Stimulated activated naive CD8-positive, alpha-beta T cell treated with anti-CD3 and anti-CD28 coated beads, Interleukin-15, Interleukin-2, amounts not matched to agents 100 ng/mL and 50 ng/mL, for 24 hours (primary cell): ENCODE results near the gene KRTAP20-2.

Experiments used
- H3K27ac Mint-ChIP-seq: one replicate; pipeline ENCODE4 v1.8.0; 2021; ENCODE audit warnings: mild to moderate bottlenecking, mixed read lengths
- H3K27me3 Mint-ChIP-seq: one replicate; pipeline ENCODE4 v1.8.0; 2021; ENCODE audit warnings: mixed read lengths
- H3K36me3 Mint-ChIP-seq: one replicate; pipeline ENCODE4 v1.8.0; 2021; ENCODE audit warnings: low read depth, mixed read lengths
- H3K4me1 Mint-ChIP-seq: one replicate; pipeline ENCODE4 v1.8.0; 2021; ENCODE audit warnings: low read depth, mixed read lengths
- H3K4me3 Mint-ChIP-seq: one replicate; pipeline ENCODE4 v1.8.0; 2021; ENCODE audit warnings: mild to moderate bottlenecking, mixed read lengths
- H3K9me3 Mint-ChIP-seq: one replicate; pipeline ENCODE4 v1.8.0; 2021; ENCODE audit warnings: mixed read lengths

The KRTAP20-2 gene

GRCh38 chr21:30634906-30635305 is at the start of gene KRTAP20-2:
Gene KRTAP20-2 (plus strand): TSS chr21:30635206. CDS start chr21:30635264, 58 bp downstream.
- Mint-ChIP-seq H3K4me3 (no peak within 1 kb of the TSS), H3K9me3 (no peaks in the 10 kb centered on the region)

GRCh38 chr21:30590297-30590696 is 44.7 kb upstream of the KRTAP20-2 start, which contains the start of gene KRTAP22-2:
Gene KRTAP22-2 (minus strand): TSS chr21:30590397.
- H3K4me3 Mint-ChIP-seq: no peak within 1 kb of the TSS
- no peaks in the 10 kb centered on the region for H3K9me3 Mint-ChIP-seq
- H3K27me3 Mint-ChIP-seq: no peaks in the 10 kb centered on the region
- no peaks in the 10 kb centered on the region for H3K36me3 Mint-ChIP-seq
- H3K27ac Mint-ChIP-seq: no peak within 1 kb of the TSS
- no peaks in the 10 kb centered on the region for H3K4me1 Mint-ChIP-seq

More at GRCh38 chr21:30634906-30635305, at the start of gene KRTAP20-2:
- Mint-ChIP-seq H3K36me3 (no peaks in the 10 kb centered on the region), H3K27ac (no peak within 1 kb of the TSS), H3K4me1 (no peaks in the 10 kb centered on the region), H3K27me3 (no peaks in the 10 kb centered on the region)

- no peak within 1 kb of the TSS for H3K27ac Mint-ChIP-seq
- H3K4me1 Mint-ChIP-seq: no peaks in the 10 kb centered on the region
These were observed 42.9 kb upstream of the KRTAP20-2 start, which contains the start of gene KRTAP6-3 for GRCh38 chr21:30592140-30592539. Gene KRTAP6-3 (plus strand): TSS chr21:30592440. CDS start chr21:30592446, 6 bp downstream.

GRCh38 chr21:30598802-30599201 is 36.2 kb upstream of the KRTAP20-2 start, which contains the start of gene KRTAP6-2:
Gene KRTAP6-2 (minus strand): TSS chr21:30598902. CDS start chr21:30598874, 28 bp downstream.
- H3K9me3 Mint-ChIP-seq: no peaks in the 10 kb centered on the region

More at GRCh38 chr21:30592140-30592539, 42.9 kb upstream of the KRTAP20-2 start, which contains the start of gene KRTAP6-3:
- H3K27me3 Mint-ChIP-seq: no peaks in the 10 kb centered on the region
- H3K9me3 Mint-ChIP-seq: no peaks in the 10 kb centered on the region
- no peak within 1 kb of the TSS for H3K4me3 Mint-ChIP-seq
- no peaks in the 10 kb centered on the region for H3K36me3 Mint-ChIP-seq

GRCh38 chr21:30600787-30601186 is 34.2 kb upstream of the KRTAP20-2 start, which contains the start of gene KRTAP22-1:
Gene KRTAP22-1 (plus strand): TSS chr21:30601087.
- Mint-ChIP-seq H3K36me3 (no peaks in the 10 kb centered on the region), H3K27me3 (no peaks in the 10 kb centered on the region), H3K9me3 (no peaks in the 10 kb centered on the region), H3K4me3 (no peak within 1 kb of the TSS), H3K27ac (no peak within 1 kb of the TSS), H3K4me1 (no peaks in the 10 kb centered on the region)

More at GRCh38 chr21:30598802-30599201, 36.2 kb upstream of the KRTAP20-2 start, which contains the start of gene KRTAP6-2:
- Mint-ChIP-seq H3K36me3 (no peaks in the 10 kb centered on the region), H3K4me1 (no peaks in the 10 kb centered on the region), H3K27ac (no peak within 1 kb of the TSS), H3K4me3 (no peak within 1 kb of the TSS), H3K27me3 (no peaks in the 10 kb centered on the region)

- Mint-ChIP-seq H3K9me3 (peaks cover 3% of the 10 kb centered on the region), H3K27ac (no peak overlapping the region), H3K36me3 (no peaks in the 10 kb centered on the region), H3K4me3 (no peak overlapping the region), H3K27me3 (no peaks in the 10 kb centered on the region), H3K4me1 (no peaks in the 10 kb centered on the region)
These were observed 29.0 kb upstream of the KRTAP20-2 start for GRCh38 chr21:30605968-30606367.

- Mint-ChIP-seq H3K27me3 (no peaks in the 10 kb centered on the region), H3K4me3 (no peak overlapping the region), H3K4me1 (no peaks in the 10 kb centered on the region), H3K36me3 (no peaks in the 10 kb centered on the region), H3K9me3 (peaks cover 5% of the 10 kb centered on the region), H3K27ac (no peak overlapping the region)
These were observed 22.9 kb upstream of the KRTAP20-2 start for GRCh38 chr21:30612132-30612531.

- Mint-ChIP-seq H3K27me3 (no peaks in the 10 kb centered on the region), H3K27ac (no peak within 1 kb of the TSS), H3K4me3 (no peak within 1 kb of the TSS), H3K36me3 (no peaks in the 10 kb centered on the region), H3K4me1 (no peaks in the 10 kb centered on the region), H3K9me3 (peaks cover 5% of the 10 kb centered on the region)
These were observed 21.2 kb upstream of the KRTAP20-2 start, which contains the start of gene KRTAP6-1 for GRCh38 chr21:30613836-30614235. Gene KRTAP6-1 (minus strand): TSS chr21:30613930. CDS start chr21:30613904, 26 bp downstream.

GRCh38 chr21:30615199-30615598 is 19.8 kb upstream of the KRTAP20-2 start:
- H3K27me3 Mint-ChIP-seq: no peaks in the 10 kb centered on the region

GRCh38 chr21:30616125-30616524 is 18.9 kb upstream of the KRTAP20-2 start, which contains the start of gene KRTAP20-1:
Gene KRTAP20-1 (plus strand): TSS chr21:30616425. CDS start chr21:30616455, 30 bp downstream.
- no peak within 1 kb of the TSS for H3K27ac Mint-ChIP-seq
- H3K4me3 Mint-ChIP-seq: no peak within 1 kb of the TSS
- no peaks in the 10 kb centered on the region for H3K36me3 Mint-ChIP-seq
- H3K9me3 Mint-ChIP-seq: peaks cover under 1% of the 10 kb centered on the region
- H3K4me1 Mint-ChIP-seq: no peaks in the 10 kb centered on the region
- H3K27me3 Mint-ChIP-seq: no peaks in the 10 kb centered on the region

More at GRCh38 chr21:30615199-30615598, 19.8 kb upstream of the KRTAP20-2 start:
- Mint-ChIP-seq H3K4me3 (no peak overlapping the region), H3K9me3 (peaks cover 5% of the 10 kb centered on the region), H3K27ac (no peak overlapping the region), H3K36me3 (no peaks in the 10 kb centered on the region), H3K4me1 (no peaks in the 10 kb centered on the region)

- H3K9me3 Mint-ChIP-seq: peaks cover 5% of the 10 kb centered on the region
- H3K36me3 Mint-ChIP-seq: no peaks in the 10 kb centered on the region
- no peak overlapping the region for H3K27ac Mint-ChIP-seq
- no peaks in the 10 kb centered on the region for H3K4me1 Mint-ChIP-seq
- no peaks in the 10 kb centered on the region for H3K27me3 Mint-ChIP-seq
- no peak overlapping the region for H3K4me3 Mint-ChIP-seq
These were observed 14.9 kb upstream of the KRTAP20-2 start for GRCh38 chr21:30620080-30620479.

GRCh38 chr21:30620522-30620921 is 14.5 kb upstream of the KRTAP20-2 start, which contains the start of gene KRTAP20-4:
Gene KRTAP20-4 (plus strand): TSS chr21:30620627.
- H3K36me3 Mint-ChIP-seq: no peaks in the 10 kb centered on the region
- H3K27ac Mint-ChIP-seq: no peak within 1 kb of the TSS
- no peaks in the 10 kb centered on the region for H3K27me3 Mint-ChIP-seq
- H3K4me1 Mint-ChIP-seq: no peaks in the 10 kb centered on the region
- no peak within 1 kb of the TSS for H3K4me3 Mint-ChIP-seq
- H3K9me3 Mint-ChIP-seq: peaks cover 6% of the 10 kb centered on the region

GRCh38 chr21:30623362-30623761 is 11.6 kb upstream of the KRTAP20-2 start:
- H3K9me3 Mint-ChIP-seq: peaks cover 6% of the 10 kb centered on the region
- H3K4me1 Mint-ChIP-seq: no peaks in the 10 kb centered on the region
- H3K4me3 Mint-ChIP-seq: no peak overlapping the region
- no peaks in the 10 kb centered on the region for H3K36me3 Mint-ChIP-seq
- no peaks in the 10 kb centered on the region for H3K27me3 Mint-ChIP-seq
- H3K27ac Mint-ChIP-seq: no peak overlapping the region

- H3K36me3 Mint-ChIP-seq: no peaks in the 10 kb centered on the region
- H3K27me3 Mint-ChIP-seq: no peaks in the 10 kb centered on the region
- no peak overlapping the region for H3K4me3 Mint-ChIP-seq
- H3K27ac Mint-ChIP-seq: no peak overlapping the region
- H3K9me3 Mint-ChIP-seq: peaks cover 6% of the 10 kb centered on the region
- H3K4me1 Mint-ChIP-seq: no peaks in the 10 kb centered on the region
These were observed 9.4 kb upstream of the KRTAP20-2 start for GRCh38 chr21:30625449-30626165.

- H3K36me3 Mint-ChIP-seq: no peaks in the 10 kb centered on the region
- H3K9me3 Mint-ChIP-seq: peaks cover 6% of the 10 kb centered on the region
- H3K4me1 Mint-ChIP-seq: no peaks in the 10 kb centered on the region
- H3K27ac Mint-ChIP-seq: no peak overlapping the region
- no peaks in the 10 kb centered on the region for H3K27me3 Mint-ChIP-seq
- H3K4me3 Mint-ChIP-seq: no peak overlapping the region
These were observed 6.9 kb upstream of the KRTAP20-2 start for GRCh38 chr21:30628109-30628508.
